Endodermal cell (in vitro differentiated cells): ENCODE results near the gene PDE10A. TPM values are rescaled to one million over a fixed set of nuclear protein-coding genes. Genes with fewer than 3 reads are reported as not detected.

ENCODE experiments used
- DNase-seq: peaks from one replicate; pipeline ENCODE4 v3.0.0-alpha.2; 2017
- H3K27ac ChIP-seq: 2 replicates; pipeline ENCODE4 v1.5.1; 2013; ENCODE audit warnings: mild to moderate bottlenecking, low read depth, low read length, moderate library complexity
- H3K27me3 ChIP-seq: 2 replicates; pipeline ENCODE4 v1.6.1; 2013; ENCODE audit warnings: mild to moderate bottlenecking, low read length, moderate library complexity; ENCODE audit not compliant: insufficient read depth, control insufficient read depth, poor library complexity, severe bottlenecking
- H3K36me3 ChIP-seq: 2 replicates; pipeline ENCODE4 v1.7.0; 2013; ENCODE audit warnings: mild to moderate bottlenecking, low read length, moderate library complexity; ENCODE audit not compliant: control insufficient read depth, insufficient read depth
- H3K4me1 ChIP-seq: one replicate; pipeline ENCODE4 v1.7.0; 2013; ENCODE audit warnings: low read length; ENCODE audit not compliant: control insufficient read depth, insufficient read depth
- H3K4me3 ChIP-seq: 2 replicates; pipeline ENCODE4 v1.5.1; 2013; ENCODE audit warnings: mild to moderate bottlenecking, low read length, moderate library complexity
- H3K9ac ChIP-seq: 2 replicates; pipeline ENCODE4 v1.6.1; 2013; ENCODE audit warnings: mild to moderate bottlenecking, low read length, moderate library complexity; ENCODE audit not compliant: poor library complexity, severe bottlenecking; ENCODE audit errors: extremely low read depth
- H3K9me3 ChIP-seq: 2 replicates; pipeline ENCODE4 v1.6.1; 2013; ENCODE audit warnings: mild to moderate bottlenecking, low read length, moderate library complexity; ENCODE audit not compliant: control insufficient read depth
- H3K27ac Mint-ChIP-seq: 2 replicates; pipeline ENCODE4 v1.8.0; 2020; ENCODE audit warnings: mixed read lengths
- H3K27me3 Mint-ChIP-seq: 2 replicates; pipeline ENCODE4 v1.8.0; 2021; ENCODE audit warnings: mild to moderate bottlenecking, mixed read lengths; ENCODE audit not compliant: insufficient read depth
- H3K36me3 Mint-ChIP-seq: 2 replicates; pipeline ENCODE4 v1.8.0; 2020; ENCODE audit warnings: low read depth, mixed read lengths
- H3K4me1 Mint-ChIP-seq: 2 replicates; pipeline ENCODE4 v1.8.0; 2020; ENCODE audit warnings: mixed read lengths
- H3K4me3 Mint-ChIP-seq: 2 replicates; pipeline ENCODE4 v1.8.0; 2020; ENCODE audit warnings: mild to moderate bottlenecking, moderate library complexity, mixed read lengths
- H3K9me3 Mint-ChIP-seq: 2 replicates; pipeline ENCODE4 v1.8.0; 2020; ENCODE audit warnings: mild to moderate bottlenecking, mixed read lengths
- CTCF ChIP-seq: fragments of 200-600 bp; sonication (generic); conservative IDR thresholded peaks from 2 replicates; pipeline ENCODE4 v1.5.0; 2021; ENCODE audit warnings: antibody characterized with exemption, mild to moderate bottlenecking
- WGBS, 2 experiments: methylation state at CpG; one replicate each; pipeline versions ENCODE4 v1.1.5 to v1.1.7; 2013; ENCODE audit warnings: missing lambda C conversion rate in 2 of 2, mixed read lengths in 1 of 2; ENCODE audit not compliant: insufficient coverage in 1 of 2, insufficient read length in 1 of 2; 5-methylcytosine and 5-hydroxymethylcytosine counted together
- total RNA-seq, 2 donors: library from RNA; stranded (reverse); fragmentation: NEBNext Ultra II Directional in 1 of 2; extraction: Animal tissue kit (Norgen Biotek cat#: 25700) in 1 of 2; gene quantifications; 2 replicates in 1 of 2; 3 replicates in 1 of 2; pipeline ENCODE4 v1.2.1, GENCODE V29; 2021

The PDE10A gene
- total RNA-seq, 2 donors from 2014 or later: 22.8 to 27.8 TPM

GRCh38 chr6:165588515-165588914 lies 74.5 kb downstream of the PDE10A start:
- no peaks in the 10 kb centered on the region for H3K4me1 ChIP-seq
- no peak for TF ChIP-seq CTCF
- no peak overlapping the region for H3K27ac ChIP-seq
- Mint-ChIP-seq H3K36me3 (peaks cover 15% of the 10 kb centered on the region), H3K27me3 (no peaks in the 10 kb centered on the region), H3K9me3 (peaks cover 20% of the 10 kb centered on the region), H3K4me3 (no peak overlapping the region), H3K4me1 (peaks cover 3% of the 10 kb centered on the region), H3K27ac (no peak overlapping the region)
- H3K9me3 ChIP-seq: peaks cover 26% of the 10 kb centered on the region
- DNase-seq: no peak
- peaks cover 12% of the 10 kb centered on the region for H3K36me3 ChIP-seq
- H3K27me3 ChIP-seq: no peaks in the 10 kb centered on the region
- 93 to 100% methylated on average over 1 of the region's 1 CpG for WGBS, 2 experiments
- no peak overlapping the region for H3K4me3 ChIP-seq
- H3K9ac ChIP-seq: no peak overlapping the region

GRCh38 chr6:165587206-165587605 lies 75.8 kb downstream of the PDE10A start:
- WGBS, 2 experiments: 89 to 93% methylated on average over 3 to 5 of the region's 5 CpGs
- H3K27ac Mint-ChIP-seq: no peak overlapping the region
- no peak overlapping the region for H3K27ac ChIP-seq

GRCh38 chr6:165586706-165587105 lies 76.3 kb downstream of the PDE10A start:
- no peak overlapping the region for H3K27ac ChIP-seq
- 94 to 100% methylated on average over 2 to 3 of the region's 3 CpGs for WGBS, 2 experiments
- no peak overlapping the region for H3K9ac ChIP-seq
- Mint-ChIP-seq H3K9me3 (peaks cover 4% of the 10 kb centered on the region), H3K36me3 (peaks cover 9% of the 10 kb centered on the region), H3K27ac (no peak overlapping the region), H3K4me1 (peaks cover 6% of the 10 kb centered on the region), H3K4me3 (no peak overlapping the region), H3K27me3 (no peaks in the 10 kb centered on the region)
- no peak for TF ChIP-seq CTCF
- no peak overlapping the region for H3K4me3 ChIP-seq
- H3K9me3 ChIP-seq: peaks cover 28% of the 10 kb centered on the region
- no peaks in the 10 kb centered on the region for H3K27me3 ChIP-seq
- H3K4me1 ChIP-seq: no peaks in the 10 kb centered on the region
- no peak for DNase-seq
- H3K36me3 ChIP-seq: peaks cover 12% of the 10 kb centered on the region

More at GRCh38 chr6:165587206-165587605, 75.8 kb downstream of the PDE10A start:
- H3K36me3 ChIP-seq: peaks cover 12% of the 10 kb centered on the region
- TF ChIP-seq CTCF: no peak
- H3K4me3 Mint-ChIP-seq: no peak overlapping the region
- peaks cover 8% of the 10 kb centered on the region for H3K9me3 Mint-ChIP-seq
- peaks cover 6% of the 10 kb centered on the region for H3K4me1 Mint-ChIP-seq
- no peaks in the 10 kb centered on the region for H3K27me3 ChIP-seq
- H3K36me3 Mint-ChIP-seq: peaks cover 9% of the 10 kb centered on the region
- H3K4me3 ChIP-seq: no peak overlapping the region
- peaks cover 23% of the 10 kb centered on the region for H3K9me3 ChIP-seq
- H3K27me3 Mint-ChIP-seq: no peaks in the 10 kb centered on the region
- DNase-seq: no peak
- no peak overlapping the region for H3K9ac ChIP-seq
- H3K4me1 ChIP-seq: no peaks in the 10 kb centered on the region
